Measurements from ENCODE around the gene VARS2.

The VARS2 gene

GRCh38 chr6:30944051-30944450 lies 30.0 kb downstream of the VARS2 start:
- no peaks in the 10 kb centered on the region for H3K27me3 ChIP-seq (ENCODE audit: insufficient read depth, low read length)
- H3K4ac ChIP-seq (ENCODE audit: low read depth, low read length) = no peak overlapping the region
- H3K9me3 ChIP-seq (ENCODE audit: insufficient read depth, low read depth, low read length) = no peaks in the 10 kb centered on the region
- no peak overlapping the region for H3K14ac ChIP-seq (ENCODE audit: low read length)
- H3K23ac ChIP-seq (ENCODE audit: low read length) = no peak overlapping the region
- no peak overlapping the region for H4K12ac ChIP-seq (ENCODE audit: low read depth, low read length)
- WGBS (ENCODE audit: extremely low coverage, insufficient coverage, insufficient read length) = no CpG with 5 or more reads among the region's 4 CpGs
- H3K9ac ChIP-seq (ENCODE audit: low read length) = no peak overlapping the region
- H3K4me2 ChIP-seq (ENCODE audit: low read length) = no peak overlapping the region
- H3K36me3 ChIP-seq (ENCODE audit: control insufficient read depth in 1 of 2, insufficient read depth in 2 of 2, low read length in 2 of 2) = no peaks in the 10 kb centered on the region
- no peak overlapping the region for H2AFZ ChIP-seq (ENCODE audit: insufficient read depth, low read length, poor library complexity)
- H4K91ac ChIP-seq (ENCODE audit: low read depth, low read length) = no peak overlapping the region
- H3K4me1 ChIP-seq (ENCODE audit: control insufficient read depth in 1 of 2, insufficient read depth in 2 of 2, low read length in 2 of 2) = peaks cover 6 to 7% of the 10 kb centered on the region in 2 experiments
- H3K27ac ChIP-seq (ENCODE audit: low read depth, low read length) = no peak overlapping the region
- H2BK5ac ChIP-seq (ENCODE audit: low read depth, low read length, poor library complexity) = no peak overlapping the region
- H2BK120ac ChIP-seq (ENCODE audit: insufficient read depth, low read length, poor library complexity) = no peak overlapping the region
- H3K4me3 ChIP-seq (ENCODE audit: low read depth, low read length) = no peak overlapping the region
- no peaks in the 10 kb centered on the region for H3K79me2 ChIP-seq (ENCODE audit: control insufficient read depth, insufficient read depth, low read length, poor library complexity)
- H2BK12ac ChIP-seq (ENCODE audit: low read length) = no peak overlapping the region
- no peak overlapping the region for H4K8ac ChIP-seq (ENCODE audit: low read depth, low read length)
- peaks cover 3% of the 10 kb centered on the region for H3K79me1 ChIP-seq (ENCODE audit: low read length)
- no peak for DNase-seq
- no peak overlapping the region for H2AK5ac ChIP-seq (ENCODE audit: low read length)
- H3K18ac ChIP-seq (ENCODE audit: low read length) = no peak overlapping the region

GRCh38 chr6:30945281-30945680 lies 31.2 kb downstream of the VARS2 start:
- Histone ChIP-seq H4K12ac (ENCODE audit: low read depth, low read length) (no peak overlapping the region), H3K79me1 (ENCODE audit: low read length) (peaks cover 3% of the 10 kb centered on the region), H2AK5ac (ENCODE audit: low read length) (no peak overlapping the region), H2BK12ac (ENCODE audit: low read length) (no peak overlapping the region), H3K79me2 (ENCODE audit: control insufficient read depth, insufficient read depth, low read length, poor library complexity) (no peaks in the 10 kb centered on the region), H2BK5ac (ENCODE audit: low read depth, low read length, poor library complexity) (no peak overlapping the region), H3K23ac (ENCODE audit: low read length) (no peak overlapping the region), H3K18ac (ENCODE audit: low read length) (no peak overlapping the region), H3K4me1 (ENCODE audit: control insufficient read depth in 1 of 2, insufficient read depth in 2 of 2, low read length in 2 of 2) (peaks cover 6 to 7% of the 10 kb centered on the region in 2 experiments), H4K91ac (ENCODE audit: low read depth, low read length) (no peak overlapping the region), H4K8ac (ENCODE audit: low read depth, low read length) (no peak overlapping the region), H3K27ac (ENCODE audit: low read depth, low read length) (no peak overlapping the region), H3K9ac (ENCODE audit: low read length) (no peak overlapping the region), H2AFZ (ENCODE audit: insufficient read depth, low read length, poor library complexity) (no peak overlapping the region), H3K36me3 (ENCODE audit: control insufficient read depth in 1 of 2, insufficient read depth in 2 of 2, low read length in 2 of 2) (no peaks in the 10 kb centered on the region), H3K9me3 (ENCODE audit: insufficient read depth, low read depth, low read length) (peaks cover 6% of the 10 kb centered on the region), H3K4me3 (ENCODE audit: low read depth, low read length) (no peak overlapping the region), H3K4me2 (ENCODE audit: low read length) (no peak overlapping the region), H2BK120ac (ENCODE audit: insufficient read depth, low read length, poor library complexity) (no peak overlapping the region), H3K27me3 (ENCODE audit: insufficient read depth, low read length) (no peaks in the 10 kb centered on the region), H3K14ac (ENCODE audit: low read length) (no peak overlapping the region), H3K4ac (ENCODE audit: low read depth, low read length) (no peak overlapping the region)
- no CpG with 5 or more reads among the region's 5 CpGs for WGBS (ENCODE audit: extremely low coverage, insufficient coverage, insufficient read length)
- no peak for DNase-seq

GRCh38 chr6:30947231-30947630 lies 33.2 kb downstream of the VARS2 start:
- Histone ChIP-seq H3K9ac (ENCODE audit: low read length) (no peak overlapping the region), H2BK5ac (ENCODE audit: low read depth, low read length, poor library complexity) (no peak overlapping the region), H3K27me3 (ENCODE audit: insufficient read depth, low read length) (no peaks in the 10 kb centered on the region), H3K27ac (ENCODE audit: low read depth, low read length) (no peak overlapping the region), H2BK12ac (ENCODE audit: low read length) (no peak overlapping the region), H3K18ac (ENCODE audit: low read length) (no peak overlapping the region), H3K9me3 (ENCODE audit: insufficient read depth, low read depth, low read length) (peaks cover 9% of the 10 kb centered on the region), H2AK5ac (ENCODE audit: low read length) (no peak overlapping the region), H3K23ac (ENCODE audit: low read length) (no peak overlapping the region), H4K8ac (ENCODE audit: low read depth, low read length) (no peak overlapping the region), H4K12ac (ENCODE audit: low read depth, low read length) (no peak overlapping the region), H3K4ac (ENCODE audit: low read depth, low read length) (no peak overlapping the region), H4K91ac (ENCODE audit: low read depth, low read length) (no peak overlapping the region), H3K79me2 (ENCODE audit: control insufficient read depth, insufficient read depth, low read length, poor library complexity) (no peaks in the 10 kb centered on the region), H3K4me2 (ENCODE audit: low read length) (no peak overlapping the region), H3K36me3 (ENCODE audit: control insufficient read depth in 1 of 2, insufficient read depth in 2 of 2, low read length in 2 of 2) (no peaks in the 10 kb centered on the region), H2BK120ac (ENCODE audit: insufficient read depth, low read length, poor library complexity) (no peak overlapping the region), H3K4me1 (ENCODE audit: control insufficient read depth in 1 of 2, insufficient read depth in 2 of 2, low read length in 2 of 2) (peaks cover 5 to 6% of the 10 kb centered on the region in 2 experiments), H3K14ac (ENCODE audit: low read length) (no peak overlapping the region), H3K79me1 (ENCODE audit: low read length) (peaks cover 3% of the 10 kb centered on the region), H2AFZ (ENCODE audit: insufficient read depth, low read length, poor library complexity) (no peak overlapping the region), H3K4me3 (ENCODE audit: low read depth, low read length) (no peak overlapping the region)
- WGBS (ENCODE audit: extremely low coverage, insufficient coverage, insufficient read length) = no CpG with 5 or more reads among the region's 4 CpGs
- no peak for DNase-seq

GRCh38 chr6:30948811-30949210 lies 34.8 kb downstream of the VARS2 start:
- Histone ChIP-seq H3K9ac (ENCODE audit: low read length) (no peak overlapping the region), H2AFZ (ENCODE audit: insufficient read depth, low read length, poor library complexity) (no peak overlapping the region), H3K79me2 (ENCODE audit: control insufficient read depth, insufficient read depth, low read length, poor library complexity) (no peaks in the 10 kb centered on the region), H3K4me3 (ENCODE audit: low read depth, low read length) (no peak overlapping the region), H3K4me2 (ENCODE audit: low read length) (no peak overlapping the region), H2BK5ac (ENCODE audit: low read depth, low read length, poor library complexity) (no peak overlapping the region), H3K14ac (ENCODE audit: low read length) (no peak overlapping the region), H3K23ac (ENCODE audit: low read length) (no peak overlapping the region), H3K36me3 (ENCODE audit: control insufficient read depth in 1 of 2, insufficient read depth in 2 of 2, low read length in 2 of 2) (no peaks in the 10 kb centered on the region), H2BK120ac (ENCODE audit: insufficient read depth, low read length, poor library complexity) (no peak overlapping the region), H3K9me3 (ENCODE audit: insufficient read depth, low read depth, low read length) (peaks cover 9% of the 10 kb centered on the region), H3K4me1 (ENCODE audit: control insufficient read depth in 1 of 2, insufficient read depth in 2 of 2, low read length in 2 of 2) (no peaks in the 10 kb centered on the region), H4K8ac (ENCODE audit: low read depth, low read length) (no peak overlapping the region), H3K27me3 (ENCODE audit: insufficient read depth, low read length) (peaks cover 5% of the 10 kb centered on the region), H4K12ac (ENCODE audit: low read depth, low read length) (no peak overlapping the region), H2AK5ac (ENCODE audit: low read length) (no peak overlapping the region), H3K27ac (ENCODE audit: low read depth, low read length) (no peak overlapping the region), H3K4ac (ENCODE audit: low read depth, low read length) (no peak overlapping the region), H2BK12ac (ENCODE audit: low read length) (no peak overlapping the region), H3K18ac (ENCODE audit: low read length) (no peak overlapping the region), H4K91ac (ENCODE audit: low read depth, low read length) (no peak overlapping the region), H3K79me1 (ENCODE audit: low read length) (no peaks in the 10 kb centered on the region)
- DNase-seq = no peak
- no CpG with 5 or more reads among the region's 6 CpGs for WGBS (ENCODE audit: extremely low coverage, insufficient coverage, insufficient read length)

All from trophoblast cell (in vitro differentiated cells and primary cell).